Heart right ventricle (tissue), 16 donors: ENCODE data around the gene BUD23. TPM values are rescaled to one million over a fixed set of nuclear protein-coding genes. Genes with fewer than 3 reads are reported as not detected.
"Not testable (repeated sequence)": the region's sequence is repeated elsewhere in the genome, so short reads cannot be mapped to it uniquely, and the experiment has no call there.

Experiments used
- ATAC-seq, 8 donors: fragments of 200-7000 bp; cut with Tn5 transposase; one replicate each; pipeline ENCODE4 v1.9.1; 2020; ENCODE audit warnings: mild to moderate bottlenecking in 8 of 8, moderate library complexity in 8 of 8, moderate number of reproducible peaks in 1 of 8
- DNase-seq, 2 donors: peaks; one replicate each; pipeline ENCODE4 v3.0.0-alpha.2; 2020
- H3K27ac ChIP-seq, 10 donors: fragments of 200-600 bp; sonication (generic) in 2 of 10; one replicate each; pipeline versions ENCODE4 v1.5.0 to v1.8.0; 2020 to 2022; ENCODE audit warnings: mild to moderate bottlenecking in 3 of 10
- H3K27me3 ChIP-seq, 7 donors: fragments of 200-600 bp; one replicate each; pipeline ENCODE4 v1.8.0; 2021 to 2022; ENCODE audit warnings: mild to moderate bottlenecking in 2 of 7
- H3K36me3 ChIP-seq, 9 donors: fragments of 200-600 bp; sonication (generic) in 1 of 9; one replicate each; pipeline versions ENCODE4 v1.5.0 to v1.8.0; 2020 to 2022; ENCODE audit warnings: mild to moderate bottlenecking in 2 of 9
- H3K4me1 ChIP-seq, 9 donors: fragments of 200-600 bp; sonication (generic) in 1 of 9; one replicate each; pipeline versions ENCODE4 v1.5.0 to v1.8.0; 2020 to 2022; ENCODE audit warnings: mild to moderate bottlenecking in 4 of 9
- H3K4me3 ChIP-seq, 10 donors: fragments of 200-600 bp; sonication (generic) in 2 of 10; one replicate each; pipeline versions ENCODE4 v1.5.0 to v1.8.0; 2020 to 2022; ENCODE audit warnings: mild to moderate bottlenecking in 7 of 10, moderate library complexity in 2 of 10
- H3K9me3 ChIP-seq, 11 donors: fragments of 200-600 bp in 10 of 11; sonication (generic) in 2 of 11; one replicate each; pipeline versions ENCODE4 v1.5.0 to v1.8.0; 2013 to 2022; ENCODE audit warnings: mild to moderate bottlenecking in 2 of 11, control low read depth in 1 of 11, moderate library complexity in 1 of 11
- WGBS, 2 donors: extraction: QIAGEN DNeasy Blood & Tissue Kit; methylation state at CpG; one replicate each; pipeline ENCODE4 v1.1.7; 2013; ENCODE audit warnings: inconsistent platforms in 1 of 2; 5-methylcytosine and 5-hydroxymethylcytosine counted together
- intact Hi-C, 10 donors: fragments of 100-400 bp; cut with DNase I; formaldehyde crosslinking; loops; one replicate each; pipeline versions ENCODE4 v1.11.1 to v1.14.2; 2022
- polyA plus RNA-seq, 2 donors: library from polyadenylated mRNA; stranded (reverse); fragments of 200-250 nt; gene quantifications; one replicate each; pipeline ENCODE4 v1.2.3, GENCODE V29; 2013
- total RNA-seq, 10 donors: library from RNA; stranded (reverse); fragmentation: NEBNext Ultra II Directional in 3 of 10; extraction: Animal tissue kit (Norgen Biotek cat#: 25700) in 3 of 10; gene quantifications; one replicate each; pipeline versions ENCODE4 v1.2.1 to v1.2.4, GENCODE V29; 2021 to 2023
- TF ChIP-seq, protein P1 (sequence below), 9 donors: fragments of 200-600 bp; sonication (generic) in 2 of 9; IDR thresholded peaks; one replicate each; pipeline versions ENCODE4 v1.5.0 to v1.8.0; 2021 to 2022; ENCODE audit warnings: antibody characterized with exemption in 9 of 9, mild to moderate bottlenecking in 5 of 9, moderate library complexity in 1 of 9
- donor health status: Arrhythmogenic right ventricular cardiomyopathy.
- donor health status: ischemic (EF 13 %, LVEDD 7.1; RV severe dilation, severe dysfunction).
- donor health status: healthy with polysubstance abuse.
- donor health status: DM: no; HTN: yes; CAD: no.
- donor health status: DM: no; HTN: no; CAD: no.
- donor health status: ischemic (EF 25% LVEDD 6.9; RV normal size, moderate dysfunction).
- donor health status: ischemic (EF 25% LVEDD 5.7; RV mildly dilated, moderate dysfunction).
- donor health status: healthy.
- donor health status: DM: yes; HTN: yes; CAD: no.
- donor health status: Ischemic cardiomyopathy.
- donor health status: ischemic (EF 35%, LVEDD 5.7; RV mildly dilated, moderate dysfunction).
- donor health status: nonischemic (EF 11% LVEDD 7.7; RV severe dilation, severe dysfunction).
- donor health status: DM: yes; HTN: yes; CAD: no.
- donor health status: PGD.
- donor health status: ischemic (EF 29% LVEDD 5.4; RV normal size, mild dysfunction).
- donor health status: nonischemic (EF 23%, LVEDD 6.1; RV moderate dilation, normal function).

The BUD23 gene
- total and polyA plus RNA-seq, 12 donors: 63.4 to 134 (median 67.4) TPM

DNA sequence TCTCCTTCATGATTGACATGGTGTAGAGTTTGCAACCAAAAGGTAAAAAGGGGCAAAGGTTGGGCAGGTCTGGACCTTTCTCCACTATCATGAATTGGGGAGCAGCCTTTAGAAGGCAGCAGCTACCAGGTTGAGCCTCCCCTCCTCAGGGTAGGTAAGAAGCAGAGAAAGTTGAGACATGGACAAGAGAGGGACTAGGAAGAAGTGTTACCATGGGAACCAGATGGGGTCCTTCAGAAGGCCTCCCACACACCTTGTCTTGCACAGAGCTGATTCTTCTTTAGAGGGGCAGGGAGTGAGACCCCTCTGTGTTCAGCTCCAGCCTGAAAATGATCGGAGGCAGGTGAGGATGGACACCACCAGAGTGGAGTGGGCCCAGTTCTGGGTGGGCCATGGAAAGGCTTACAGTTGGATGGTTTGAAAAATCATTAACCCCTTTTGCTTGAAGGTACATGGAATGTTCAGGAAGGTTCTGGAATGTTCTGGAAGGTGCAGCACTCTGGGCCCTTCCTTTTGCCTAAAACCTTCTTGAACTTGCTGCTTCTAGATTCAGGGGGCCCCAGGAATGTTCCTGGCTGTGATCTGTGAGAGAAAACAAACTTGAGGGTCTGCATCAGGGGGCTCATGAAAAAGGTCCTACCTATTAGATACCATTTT lies 8.8 kb upstream of the BUD23 start:
- Histone ChIP-seq H3K27me3 (peaks cover 0 to 13% (median 0%) of the 10 kb centered on the region in 7 donors), H3K4me1 (peaks cover 0 to 12% (median 0%) of the 10 kb centered on the region in 9 donors), H3K27ac (no peak overlapping the region), H3K4me3 (no peak overlapping the region), H3K36me3 (peaks cover 0 to 20% (median 5%) of the 10 kb centered on the region in 9 donors), H3K9me3 (no peaks in the 10 kb centered on the region)
- ATAC-seq (no peak), DNase-seq (no peak)
- WGBS, 2 donors: 87 to 88% methylated on average over 1 of the region's 1 CpG
- intact Hi-C loops: loop anchor here in 1 of 10 donors (5.0 kb wide), 1 partner anchor 38 kb away; no protein-coding TSS in a partner anchor
- TF ChIP-seq, protein P1, sequence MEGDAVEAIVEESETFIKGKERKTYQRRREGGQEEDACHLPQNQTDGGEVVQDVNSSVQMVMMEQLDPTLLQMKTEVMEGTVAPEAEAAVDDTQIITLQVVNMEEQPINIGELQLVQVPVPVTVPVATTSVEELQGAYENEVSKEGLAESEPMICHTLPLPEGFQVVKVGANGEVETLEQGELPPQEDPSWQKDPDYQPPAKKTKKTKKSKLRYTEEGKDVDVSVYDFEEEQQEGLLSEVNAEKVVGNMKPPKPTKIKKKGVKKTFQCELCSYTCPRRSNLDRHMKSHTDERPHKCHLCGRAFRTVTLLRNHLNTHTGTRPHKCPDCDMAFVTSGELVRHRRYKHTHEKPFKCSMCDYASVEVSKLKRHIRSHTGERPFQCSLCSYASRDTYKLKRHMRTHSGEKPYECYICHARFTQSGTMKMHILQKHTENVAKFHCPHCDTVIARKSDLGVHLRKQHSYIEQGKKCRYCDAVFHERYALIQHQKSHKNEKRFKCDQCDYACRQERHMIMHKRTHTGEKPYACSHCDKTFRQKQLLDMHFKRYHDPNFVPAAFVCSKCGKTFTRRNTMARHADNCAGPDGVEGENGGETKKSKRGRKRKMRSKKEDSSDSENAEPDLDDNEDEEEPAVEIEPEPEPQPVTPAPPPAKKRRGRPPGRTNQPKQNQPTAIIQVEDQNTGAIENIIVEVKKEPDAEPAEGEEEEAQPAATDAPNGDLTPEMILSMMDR (IDR thresholded peaks at IDR 0.05): no peak

DNA sequence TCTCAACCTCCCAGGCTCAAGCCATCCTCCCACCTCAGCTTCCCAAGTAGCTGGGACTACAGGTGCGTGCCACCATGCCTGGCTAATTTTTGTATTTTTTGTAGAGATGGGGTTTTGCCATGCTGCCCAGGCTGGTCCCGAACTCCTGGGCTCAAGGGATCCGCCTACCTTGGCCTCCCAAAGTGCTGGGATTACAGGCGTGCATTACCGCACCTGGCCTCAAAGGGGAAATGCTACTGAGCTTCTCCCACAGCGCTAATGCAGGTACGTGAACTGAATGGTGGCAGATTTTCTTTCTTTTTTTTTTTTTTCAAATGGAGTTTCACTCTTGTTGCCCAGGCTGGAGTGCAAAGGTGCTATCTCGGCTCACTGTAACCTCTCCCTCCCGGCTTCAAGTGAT lies 7.3 kb upstream of the BUD23 start:
- ATAC-seq, intact Hi-C loops: not testable (repeated sequence)

DNA sequence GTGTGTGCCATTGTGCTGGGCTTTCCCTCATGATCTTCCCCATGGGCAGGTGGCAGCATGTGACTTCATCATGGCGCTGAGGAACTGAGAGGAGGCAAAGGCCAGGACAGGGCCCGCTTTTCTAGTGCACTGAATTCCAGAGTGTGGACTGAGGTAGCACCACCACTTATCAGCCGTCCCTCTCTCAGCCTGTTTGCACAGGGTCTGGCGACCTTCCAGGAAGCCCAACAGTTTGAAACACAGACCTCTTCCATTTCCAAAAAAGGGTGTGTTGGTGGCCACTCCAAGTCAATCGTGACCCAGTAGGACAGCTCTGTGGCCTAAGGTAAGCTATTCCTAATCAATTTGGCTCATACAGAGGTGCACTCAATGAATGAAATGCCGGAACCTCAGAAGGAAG lies 4.5 kb upstream of the BUD23 start:
- Histone ChIP-seq H3K4me3 (no peak overlapping the region), H3K4me1 (peaks cover 10 to 46% (median 28%) of the 10 kb centered on the region in 9 donors), H3K27me3 (no peaks in the 10 kb centered on the region), H3K9me3 (no peaks in the 10 kb centered on the region), H3K36me3 (peaks cover 0 to 21% (median 5%) of the 10 kb centered on the region in 9 donors), H3K27ac (peak overlapping the region in 4 of 10 donors; percentile 4 to 26 (median 12))
- intact Hi-C loops: no loop called here
- TF ChIP-seq, protein P1 (IDR thresholded peaks at IDR 0.05): no peak
- WGBS, 2 donors: 52 to 63% methylated on average over 6 of the region's 6 CpGs
- DNase-seq (peak in 1 of 2 donors; percentile 29), ATAC-seq (peak in 1 of 8 donors; percentile 9)

More for the DNA sequence above, 7.3 kb upstream of the BUD23 start:
- H3K4me3 ChIP-seq, H3K27me3 ChIP-seq, H3K9me3 ChIP-seq, H3K27ac ChIP-seq, DNase-seq: not testable (repeated sequence)
- 81 to 91% methylated on average over 9 of the region's 9 CpGs for WGBS, 2 donors
- peaks cover 1 to 27% (median 9%) of the 10 kb centered on the region in 9 donors for H3K4me1 ChIP-seq
- H3K36me3 ChIP-seq: peaks cover 0 to 21% (median 5%) of the 10 kb centered on the region in 9 donors

DNA sequence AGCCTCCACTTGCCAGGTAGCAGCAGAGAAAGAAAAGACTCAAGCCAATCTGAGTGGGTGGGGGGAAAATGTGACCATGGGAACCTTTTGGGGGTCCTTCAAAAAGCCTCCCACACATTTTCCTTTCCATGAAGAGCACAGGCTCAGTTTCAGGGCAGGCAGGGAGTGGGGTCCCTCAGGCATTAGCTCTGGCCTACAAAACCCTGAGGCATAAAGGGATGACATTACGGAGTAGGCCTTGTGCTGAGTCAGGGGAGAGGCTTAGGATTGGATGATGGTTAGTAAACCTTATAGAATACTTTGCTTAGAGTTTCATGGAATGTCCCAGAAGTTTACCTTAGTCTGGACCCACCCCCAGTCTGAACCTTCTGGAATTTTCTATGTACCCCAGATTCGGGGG lies 3.7 kb upstream of the BUD23 start:
- WGBS, 2 donors: 92 to 93% methylated on average over 2 of the region's 2 CpGs
- Histone ChIP-seq H3K27ac (peak overlapping the region in 2 of 10 donors; percentile 4 to 26), H3K27me3 (no peaks in the 10 kb centered on the region), H3K4me1 (peaks cover 10 to 53% (median 33%) of the 10 kb centered on the region in 9 donors), H3K36me3 (peaks cover 0 to 21% (median 5%) of the 10 kb centered on the region in 9 donors), H3K4me3 (no peak overlapping the region), H3K9me3 (no peaks in the 10 kb centered on the region)
- no peak for ATAC-seq
- TF ChIP-seq, protein P1 (IDR thresholded peaks at IDR 0.05): no peak
- DNase-seq: no peak
- intact Hi-C loops: loop anchor here in 2 of 10 donors (10.0 kb wide), 2 partner anchors 55 to 105 kb away; partner anchors contain the start of genes ABHD11 (in 1 of the 2) and TBL2 (in 1 of the 2)

DNA sequence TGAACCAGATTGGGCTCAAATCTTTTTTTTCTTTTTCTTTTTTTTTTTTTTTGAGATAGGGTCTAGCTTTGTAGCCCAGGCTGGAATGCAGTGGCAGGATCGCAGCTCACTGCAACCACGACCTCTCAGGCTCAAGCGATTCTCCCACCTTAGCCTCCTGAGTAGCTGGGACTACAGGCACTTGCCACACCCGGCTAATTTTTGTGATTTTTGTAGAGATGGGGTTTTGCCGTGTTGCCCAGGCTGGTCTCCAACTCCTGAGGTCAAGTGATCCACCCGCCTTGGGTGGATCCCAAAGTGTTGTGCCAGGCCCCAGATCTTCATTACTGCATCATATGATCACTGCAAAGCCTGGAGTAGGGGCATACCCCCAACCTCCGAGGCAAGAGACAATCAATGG lies 2.9 kb upstream of the BUD23 start:
- no peaks in the 10 kb centered on the region for H3K27me3 ChIP-seq
- TF ChIP-seq, protein P1 (IDR thresholded peaks at IDR 0.05): no peak
- no peak overlapping the region for H3K27ac ChIP-seq
- 78% methylated on average over 7 of the region's 7 CpGs for WGBS, 2 donors
- no peak for ATAC-seq
- H3K9me3 ChIP-seq: no peaks in the 10 kb centered on the region
- H3K4me1 ChIP-seq: peaks cover 10 to 55% (median 33%) of the 10 kb centered on the region in 9 donors
- no peak overlapping the region for H3K4me3 ChIP-seq
- H3K36me3 ChIP-seq: peaks cover 0 to 21% (median 5%) of the 10 kb centered on the region in 9 donors
- intact Hi-C loops: loop anchor here in 2 of 10 donors (10.0 kb wide), 2 partner anchors 54 to 106 kb away; partner anchors contain the start of genes ABHD11 (in 1 of the 2) and TBL2 (in 1 of the 2)
- DNase-seq: no peak
